ENCODE results near the gene RDH13.
"Not testable (repeated sequence)": the region's sequence is repeated elsewhere in the genome, so short reads cannot be mapped to it uniquely, and the experiment has no call there.

The RDH13 gene

GRCh38 chr19:55005684-55006488 lies 57.1 kb downstream of the RDH13 start:
- peak; percentile 12 for DNase-seq
- TF ChIP-seq CTCF (IDR thresholded peaks at IDR 0.05; ENCODE audit: low read depth, low read length): no peak
- Histone ChIP-seq H3K4me3 (ENCODE audit: low read depth, low read length) (peak overlapping the region; percentile 24; the same call in 1 of the 2 replicates), H3K36me3 (no peaks in the 10 kb centered on the region), H3K27me3 (peaks cover 18% of the 10 kb centered on the region), H3K4me1 (no peaks in the 10 kb centered on the region), H3K9me3 (no peaks in the 10 kb centered on the region)

- TF ChIP-seq CTCF (IDR thresholded peaks at IDR 0.05; ENCODE audit: low read depth, low read length): no peak
- no peaks in the 10 kb centered on the region for H3K36me3 ChIP-seq
- H3K9me3 ChIP-seq: no peaks in the 10 kb centered on the region
- no peak overlapping the region for H3K4me3 ChIP-seq (ENCODE audit: low read depth, low read length)
- H3K4me1 ChIP-seq: no peaks in the 10 kb centered on the region
- H3K27me3 ChIP-seq: peaks cover 22% of the 10 kb centered on the region
- DNase-seq: no peak
These were observed 62.2 kb downstream of the RDH13 start for GRCh38 chr19:55000761-55001160.

GRCh38 chr19:54998751-54999239 lies 64.2 kb downstream of the RDH13 start:
- H3K9me3 ChIP-seq, H3K36me3 ChIP-seq: not testable (repeated sequence)

GRCh38 chr19:54995561-54995960 lies 67.4 kb downstream of the RDH13 start:
- no peak for TF ChIP-seq CTCF (IDR thresholded peaks at IDR 0.05; ENCODE audit: low read depth, low read length)
- H3K27me3 ChIP-seq: peaks cover 45% of the 10 kb centered on the region
- no peak for DNase-seq

More at GRCh38 chr19:54998751-54999239, 64.2 kb downstream of the RDH13 start:
- DNase-seq; H3K4me1 ChIP-seq; H3K4me3 ChIP-seq (ENCODE audit: low read depth, low read length): not testable (repeated sequence)
- H3K27me3 ChIP-seq: peaks cover 37% of the 10 kb centered on the region

More at GRCh38 chr19:54995561-54995960, 67.4 kb downstream of the RDH13 start:
- Histone ChIP-seq H3K4me3 (ENCODE audit: low read depth, low read length) (no peak overlapping the region), H3K9me3 (no peaks in the 10 kb centered on the region), H3K36me3 (no peaks in the 10 kb centered on the region), H3K4me1 (no peaks in the 10 kb centered on the region)
